GM21526 (cell line): ENCODE measurements around the gene PPP2R5C.
A peak's percentile ranks its signal among the peaks of the same experiment; 100 is the strongest.
"Not testable (repeated sequence)": the region's sequence is repeated elsewhere in the genome, so short reads cannot be mapped to it uniquely, and the experiment has no call there.

ENCODE experiments used
- ATAC-seq: cut with Tn5 transposase; IDR thresholded peaks from one replicate; pipeline ENCODE4 v1.9.1; 2021; ENCODE audit warnings: moderate library complexity; ENCODE audit not compliant: unreplicated experiment, low FRiP score

Gene PPP2R5C

DNA sequence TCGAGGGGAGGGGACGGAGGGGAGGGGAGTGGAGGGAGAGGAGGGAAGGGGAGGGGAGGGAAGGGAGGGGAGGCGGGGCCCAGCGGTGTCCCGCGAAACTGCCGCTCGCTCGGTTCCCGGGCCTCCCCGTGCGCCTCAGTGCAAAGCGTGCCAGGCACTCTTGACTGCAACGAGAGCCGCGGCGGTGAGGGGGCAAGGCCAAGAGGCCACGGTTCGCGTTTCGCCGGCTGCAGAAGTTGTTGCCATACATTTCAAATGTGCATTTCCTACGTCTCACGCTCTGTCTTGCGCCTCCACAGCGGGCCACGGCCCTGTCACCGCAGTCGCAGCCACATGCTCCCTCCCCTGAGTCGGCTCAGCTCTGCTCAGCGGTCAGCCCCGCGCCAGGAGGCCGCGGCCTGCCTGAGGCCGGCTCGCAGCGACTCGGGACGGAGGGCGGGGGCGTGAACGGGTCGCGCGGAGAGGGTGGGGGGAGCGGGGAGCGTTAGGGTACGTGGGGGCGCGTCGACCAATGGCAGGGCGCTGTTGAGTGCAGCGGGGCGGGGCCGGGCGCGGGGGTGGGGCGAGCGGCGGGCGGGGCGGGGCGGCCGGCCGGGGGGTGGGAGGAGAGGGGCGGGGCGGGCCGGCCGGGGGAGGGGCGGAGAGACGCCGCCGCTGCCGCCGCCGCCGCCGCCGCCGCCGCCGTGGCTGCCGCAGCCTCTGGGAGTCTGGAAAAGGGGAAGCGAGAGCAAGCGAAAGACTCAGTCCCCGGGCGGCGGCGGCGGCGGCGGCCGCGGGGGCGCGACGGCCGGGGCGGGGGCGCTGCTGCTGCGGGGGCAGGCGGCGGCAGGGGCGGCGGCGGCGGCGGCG, at the start of gene PPP2R5C:
Gene PPP2R5C, plus strand, starts transcription at position 678 of the 849 bp plus-strand sequence. CDS start 185 bp downstream, outside the sequence.
- ATAC-seq, result peak; percentile 51

DNA sequence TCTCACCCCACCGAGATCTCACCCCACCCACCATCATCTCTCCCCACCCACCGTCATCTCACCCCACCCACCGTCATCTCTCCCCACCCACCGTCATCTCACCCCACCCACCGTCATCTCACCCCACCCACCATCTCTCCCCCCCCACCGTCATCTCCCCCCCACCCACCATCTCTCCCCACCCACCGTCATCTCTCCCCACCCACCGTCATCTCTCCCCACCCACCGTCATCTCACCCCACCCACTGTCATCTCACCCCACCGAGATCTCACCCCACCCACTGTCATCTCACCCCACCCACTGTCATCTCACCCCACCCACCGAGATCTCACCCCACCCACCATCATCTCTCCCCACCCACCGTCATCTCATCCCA, 49.7 kb upstream of the PPP2R5C start:
- not testable (repeated sequence) for ATAC-seq

DNA sequence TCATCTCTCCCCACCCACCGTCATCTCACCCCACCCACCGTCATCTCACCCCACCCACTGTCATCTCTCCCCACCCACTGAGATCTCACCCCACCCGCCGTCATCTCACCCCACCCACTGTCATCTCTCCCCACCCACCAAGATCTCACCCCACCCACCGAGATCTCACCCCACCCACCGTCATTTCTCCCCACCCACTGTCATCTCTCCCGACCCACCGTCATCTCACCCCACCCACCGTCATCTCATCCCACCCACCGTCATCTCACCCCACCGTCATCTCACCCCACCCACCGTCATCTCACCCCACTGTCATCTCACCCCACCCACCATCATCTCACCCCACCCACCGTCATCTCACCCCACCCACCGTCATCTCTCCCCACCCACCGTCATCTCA, 49.2 kb upstream of the PPP2R5C start:
- not testable (repeated sequence) for ATAC-seq

DNA sequence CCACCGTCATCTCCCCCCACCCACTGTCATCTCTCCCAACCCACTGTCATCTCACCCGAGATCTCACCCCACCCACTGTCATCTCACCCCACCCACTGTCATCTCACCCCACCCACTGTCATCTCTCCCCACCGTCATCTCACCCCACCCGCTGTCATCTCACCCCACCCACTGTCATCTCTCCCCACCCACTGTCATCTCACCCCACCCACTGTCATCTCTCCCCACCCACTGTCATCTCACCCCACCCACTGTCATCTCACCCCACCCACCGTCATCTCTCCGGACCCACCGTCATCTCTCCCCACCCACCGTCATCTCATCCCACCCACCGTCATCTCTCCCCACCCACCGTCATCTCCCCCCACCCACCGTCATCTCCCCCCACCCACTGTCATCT, 48.4 kb upstream of the PPP2R5C start:
- ATAC-seq, result not testable (repeated sequence)

GRCh38 chr14:101713621-101714349, 47.7 kb upstream of the PPP2R5C start:
- ATAC-seq, result no peak

DNA sequence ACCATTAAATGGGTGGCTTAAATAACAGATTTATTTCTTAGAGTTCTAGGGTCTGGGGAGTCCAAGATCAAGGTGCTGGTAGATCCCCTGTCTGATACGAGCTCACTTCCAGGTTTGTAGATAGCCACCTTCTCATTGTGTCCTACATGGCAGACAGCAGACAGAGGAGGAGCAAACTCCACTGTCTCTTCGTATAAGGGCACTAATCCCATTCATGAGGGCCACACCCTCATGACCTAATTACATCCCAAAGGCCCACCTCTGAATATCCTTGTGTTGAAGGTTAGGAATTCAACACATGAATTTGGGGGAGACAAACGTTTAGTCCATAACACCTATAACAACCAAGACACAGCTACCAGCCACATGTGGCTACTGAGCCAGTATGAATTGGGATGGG, 47.1 kb upstream of the PPP2R5C start:
- no peak for ATAC-seq

DNA sequence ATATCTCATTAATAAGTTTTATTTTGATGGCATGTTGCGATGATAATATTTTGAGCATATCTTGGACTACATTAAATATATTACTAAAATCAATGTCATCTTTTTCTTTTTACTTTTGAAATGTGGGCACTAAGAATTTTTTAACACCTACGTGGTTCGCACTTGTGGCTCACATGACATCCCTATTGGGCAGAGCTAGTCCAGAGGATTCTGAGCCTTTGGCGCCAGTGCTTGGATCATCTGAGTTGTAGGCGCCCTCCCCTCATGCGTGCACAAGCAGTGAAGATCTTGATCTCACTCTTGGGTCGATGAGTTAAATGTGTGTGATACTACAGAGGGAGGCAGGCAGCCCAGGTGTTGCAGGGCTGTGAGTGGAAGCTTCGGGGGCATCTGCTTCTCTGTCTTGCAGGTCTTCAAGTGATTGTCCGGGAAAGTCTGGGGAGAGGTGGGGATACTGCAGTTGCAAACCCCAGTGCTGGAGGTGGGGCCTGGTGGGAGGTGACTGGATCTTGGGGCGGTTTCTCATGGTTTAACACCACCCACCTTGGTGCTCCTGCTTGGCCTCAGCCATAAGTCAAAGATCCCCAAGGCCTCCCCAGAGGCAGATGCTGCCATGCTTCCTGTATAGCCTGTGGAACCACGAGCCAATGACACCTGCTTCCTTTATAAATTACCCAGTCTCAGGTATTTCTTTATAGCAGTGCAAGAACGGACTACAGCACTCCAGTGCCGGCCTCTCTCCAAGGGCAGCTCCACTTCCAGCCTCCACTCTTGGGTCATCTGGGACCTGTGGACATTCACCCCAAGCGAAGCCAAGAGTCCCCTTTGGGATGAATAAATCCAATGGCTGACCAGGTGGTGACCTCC, 46.1 kb upstream of the PPP2R5C start:
- no peak for ATAC-seq

DNA sequence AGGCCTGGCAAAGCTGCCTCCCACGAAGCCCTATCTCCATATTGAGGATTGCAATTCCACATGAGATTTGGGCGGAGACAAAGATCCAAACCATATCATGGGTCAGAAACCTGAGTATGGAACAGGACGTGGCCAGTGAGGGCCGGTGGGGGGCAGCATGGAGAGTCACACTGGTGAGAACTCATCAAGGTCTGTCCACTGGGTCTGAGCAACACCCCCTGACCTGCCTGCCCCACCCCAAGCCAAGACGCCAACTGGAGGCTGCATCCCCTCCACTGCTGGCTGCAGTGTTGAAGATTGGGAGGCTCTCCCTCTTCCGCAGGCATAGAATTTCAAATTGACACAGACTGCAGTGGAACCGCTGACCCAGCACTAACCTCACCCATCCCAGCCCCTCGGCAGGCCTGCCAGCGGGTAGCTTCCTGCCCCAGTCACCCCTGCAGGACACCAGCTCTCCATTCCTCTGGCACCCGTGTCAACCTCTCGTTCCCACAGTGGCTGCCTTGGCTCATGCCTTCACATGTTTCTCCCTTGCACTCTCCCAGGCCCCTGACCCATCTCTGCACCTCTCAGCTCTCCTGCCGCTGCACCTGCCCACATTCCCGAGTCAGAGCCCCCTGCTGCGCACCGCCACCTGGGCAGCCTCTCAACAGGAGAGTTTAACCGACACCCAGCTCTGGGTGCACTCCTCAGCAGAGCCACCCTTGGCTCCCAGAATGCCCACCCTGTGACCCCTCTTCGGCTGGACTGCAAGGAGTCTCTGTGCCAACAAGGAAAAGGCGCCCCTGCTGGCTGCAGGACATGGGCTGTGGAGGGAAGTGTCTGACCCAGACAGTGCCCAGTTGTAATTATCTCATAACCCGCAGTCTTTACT, 45.2 kb upstream of the PPP2R5C start:
- no peak for ATAC-seq

DNA sequence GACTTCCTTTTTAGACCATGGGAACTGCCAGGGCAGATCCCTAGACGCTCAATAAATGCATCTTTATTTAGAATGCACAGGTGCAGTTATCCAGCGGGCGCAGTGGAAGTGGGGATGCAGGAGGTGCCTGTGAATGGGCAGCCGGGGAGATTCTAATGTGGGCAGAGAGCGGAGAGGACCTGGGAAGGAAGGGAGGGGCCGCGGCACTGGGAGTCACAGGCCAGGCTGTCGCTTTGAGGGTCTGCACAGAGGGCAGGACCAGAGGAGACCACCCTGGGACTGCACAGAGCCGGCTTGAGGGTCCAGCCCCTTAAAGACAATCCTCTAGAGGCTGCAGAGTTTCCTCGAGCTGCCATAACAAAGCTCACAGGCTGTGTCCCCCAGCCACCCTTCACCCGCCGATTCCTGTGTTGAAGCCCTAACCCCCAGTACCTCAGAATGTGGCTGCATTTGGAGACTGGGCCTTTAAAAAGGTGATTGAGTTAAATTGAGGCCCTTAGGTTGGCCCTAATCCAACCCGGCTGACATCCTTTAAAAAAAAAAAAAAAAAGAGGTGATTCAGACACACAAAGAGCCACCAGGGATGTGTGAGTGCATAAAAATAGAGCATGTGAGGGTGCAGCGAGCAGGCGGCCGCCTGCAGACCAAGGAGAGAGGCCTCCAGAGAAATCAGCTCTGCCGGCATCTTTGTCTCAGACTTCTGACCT, 44.4 kb upstream of the PPP2R5C start:
- no peak for ATAC-seq

- ATAC-seq, result no peak
Measured at GRCh38 chr14:101717663-101718490, 43.6 kb upstream of the PPP2R5C start.

DNA sequence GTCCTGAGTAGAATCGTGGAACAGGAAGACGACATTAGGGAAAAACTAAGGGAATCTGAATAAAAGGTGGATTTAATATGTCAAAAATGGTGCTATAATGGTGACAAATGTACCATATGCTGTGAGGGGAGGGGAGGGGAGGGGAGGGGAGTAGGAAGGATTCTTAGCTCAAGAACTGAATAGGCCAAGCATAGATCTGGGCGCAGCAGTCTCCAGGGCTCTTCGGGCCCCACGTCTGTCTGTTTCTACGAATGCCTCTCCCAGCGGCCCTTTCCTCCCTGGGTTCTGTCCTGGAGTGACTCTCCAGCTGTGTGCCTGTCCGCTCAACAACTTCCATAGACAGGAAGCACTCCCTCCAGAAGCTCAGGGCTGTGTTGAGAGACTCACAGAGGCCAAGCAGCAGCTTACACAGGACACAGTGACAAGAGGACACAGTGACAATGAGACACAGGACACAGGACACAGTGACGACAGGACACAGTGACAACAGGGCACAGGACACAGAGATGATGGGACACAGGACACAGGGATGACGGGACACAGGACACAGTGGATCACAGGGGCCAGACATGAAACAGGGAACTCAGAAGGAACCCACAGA, 42.4 kb upstream of the PPP2R5C start:
- ATAC-seq, result no peak

GRCh38 chr14:101719708-101720107, 41.8 kb upstream of the PPP2R5C start:
- ATAC-seq, result no peak

DNA sequence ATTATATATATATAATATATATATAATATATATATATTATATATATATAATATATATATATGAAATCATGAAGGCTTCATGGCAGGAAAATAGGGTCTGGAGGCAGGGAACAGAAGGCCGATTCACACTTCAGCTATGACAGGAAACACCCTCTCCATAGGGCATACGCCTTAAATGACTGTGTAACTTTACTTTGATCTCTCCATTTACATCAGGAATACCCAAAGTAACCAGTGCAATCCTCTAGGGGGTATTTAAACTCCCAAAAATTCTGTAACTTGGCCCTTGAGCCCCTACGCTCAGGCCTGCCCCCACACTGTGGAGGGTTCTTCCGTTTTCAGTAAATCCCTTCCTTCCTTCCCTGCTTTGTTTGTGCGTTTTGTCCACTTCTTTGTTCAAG, 40.4 kb upstream of the PPP2R5C start:
- no peak for ATAC-seq

DNA sequence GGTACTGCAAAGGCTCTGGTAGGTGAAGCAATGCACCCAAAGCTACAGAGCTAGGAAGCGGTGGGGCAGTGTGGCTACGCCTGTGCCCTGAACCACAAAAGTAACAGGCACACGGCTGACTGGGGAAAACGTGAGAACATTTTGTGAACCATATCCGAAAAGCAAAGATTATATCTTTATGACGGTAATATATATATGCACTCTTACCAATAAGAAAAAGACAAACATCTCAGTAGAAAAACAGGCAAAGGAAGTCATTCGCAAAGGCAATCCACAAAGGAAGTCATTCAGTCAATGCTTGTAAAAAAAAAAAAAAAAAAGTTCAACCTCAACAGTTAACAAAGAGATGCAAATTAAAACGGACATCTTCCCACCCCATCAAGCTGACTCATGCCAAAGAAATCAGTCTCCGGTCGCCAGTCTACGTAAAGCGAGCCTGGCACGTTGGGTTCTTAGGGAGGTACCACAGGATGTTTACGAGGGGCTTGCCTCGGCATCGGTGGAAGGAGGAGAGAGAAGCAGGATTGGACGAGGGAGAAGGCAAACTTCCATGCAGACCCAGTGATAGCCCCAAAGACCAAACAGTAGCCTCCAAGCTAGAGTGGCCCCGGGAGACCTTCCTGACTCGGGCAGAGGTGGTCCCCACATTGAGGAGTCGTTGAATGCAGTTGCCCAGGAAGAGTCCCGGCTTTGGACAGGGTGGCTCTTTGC, 39.4 kb upstream of the PPP2R5C start:
- ATAC-seq, result no peak

DNA sequence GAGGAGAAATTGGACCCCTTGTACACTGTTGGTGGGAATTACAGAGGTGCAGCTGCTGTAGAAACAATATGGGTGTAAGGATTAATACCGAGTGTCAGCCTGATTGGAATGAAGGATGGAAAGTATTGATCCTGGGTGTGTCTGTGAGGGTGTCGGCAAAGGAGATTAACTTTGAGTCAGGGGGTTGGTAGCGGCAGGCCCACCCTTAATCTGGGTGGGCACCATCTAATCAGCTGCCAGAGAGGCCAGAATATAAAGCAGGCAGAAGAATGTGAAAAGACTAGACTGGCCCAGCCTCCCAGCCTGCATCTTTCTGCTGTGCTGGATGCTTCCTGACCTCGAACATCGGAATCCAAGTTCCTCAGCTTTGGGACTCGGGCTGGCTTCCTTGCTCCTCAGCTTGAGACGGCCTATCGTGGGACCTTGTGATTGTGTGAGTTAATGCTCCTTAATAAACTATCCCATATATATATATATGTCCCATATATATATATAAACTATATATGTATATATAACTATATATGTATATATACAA, 38.4 kb upstream of the PPP2R5C start:
- ATAC-seq, result no peak

GRCh38 chr14:101725652-101726051, 35.9 kb upstream of the PPP2R5C start:
- not testable (repeated sequence) for ATAC-seq

GRCh38 chr14:101726295-101726953, 35.1 kb upstream of the PPP2R5C start:
- ATAC-seq, result no peak
